Measurements from ENCODE around the gene COL4A1.

The COL4A1 gene

GRCh38 chr13:110242615-110243014, 64.3 kb downstream of the COL4A1 start:
- TF ChIP-seq CTCF (IDR thresholded peaks at IDR 0.05; ENCODE audit: low read depth, low read length) = no peak
- no peak overlapping the region for H3K4me3 ChIP-seq (replicated peaks in 1 of 2; ENCODE audit: low read depth in 2 of 2, low read length in 2 of 2)

GRCh38 chr13:110240943-110241342, 66.0 kb downstream of the COL4A1 start:
- H3K4me3 ChIP-seq (replicated peaks in 1 of 2; ENCODE audit: low read depth in 2 of 2, low read length in 2 of 2) = no peak overlapping the region
- DNase-seq (ENCODE audit: low read depth in 2 of 2) = no peak

More at GRCh38 chr13:110242615-110243014, 64.3 kb downstream of the COL4A1 start:
- no peak for DNase-seq (ENCODE audit: low read depth in 2 of 2)

GRCh38 chr13:110240352-110240751, 66.6 kb downstream of the COL4A1 start:
- H3K4me3 ChIP-seq (replicated peaks in 1 of 2; ENCODE audit: low read depth in 2 of 2, low read length in 2 of 2) = no peak overlapping the region
- no peak for TF ChIP-seq CTCF (IDR thresholded peaks at IDR 0.05; ENCODE audit: low read depth, low read length)
- no peak for DNase-seq (ENCODE audit: low read depth in 2 of 2)

More at GRCh38 chr13:110240943-110241342, 66.0 kb downstream of the COL4A1 start:
- no peak for TF ChIP-seq CTCF (IDR thresholded peaks at IDR 0.05; ENCODE audit: low read depth, low read length)

GRCh38 chr13:110239280-110240125, 67.5 kb downstream of the COL4A1 start:
- DNase-seq (ENCODE audit: low read depth in 2 of 2) = peak in 1 of 2 donors; percentile 44
- H3K4me3 ChIP-seq (replicated peaks in 1 of 2; ENCODE audit: low read depth in 2 of 2, low read length in 2 of 2) = no peak overlapping the region
- TF ChIP-seq CTCF (IDR thresholded peaks at IDR 0.05; ENCODE audit: low read depth, low read length) = peak; percentile 5

DNA sequence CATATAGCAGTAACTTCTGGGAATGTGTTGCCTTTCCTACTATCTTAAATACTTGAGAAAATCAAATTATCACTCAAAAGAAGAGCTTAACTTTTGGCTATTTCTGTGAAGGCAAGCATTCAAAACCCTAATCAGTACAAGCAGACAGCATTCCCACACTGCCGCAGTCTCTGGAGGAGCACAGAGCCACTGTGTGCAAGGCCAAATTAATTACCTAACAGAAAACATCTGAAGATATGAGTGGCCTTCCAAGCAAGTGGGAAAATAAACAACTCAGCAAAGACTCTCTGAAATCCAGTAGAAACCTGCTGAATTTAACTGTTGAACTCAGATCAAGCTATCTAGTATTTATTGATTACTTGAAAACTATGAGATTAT, 68.2 kb downstream of the COL4A1 start:
- peak in 1 of 2 donors; percentile 62 for DNase-seq (ENCODE audit: low read depth in 2 of 2)
- no peak overlapping the region for H3K4me3 ChIP-seq (replicated peaks in 1 of 2; ENCODE audit: low read depth in 2 of 2, low read length in 2 of 2)
- TF ChIP-seq CTCF (IDR thresholded peaks at IDR 0.05; ENCODE audit: low read depth, low read length) = no peak

GRCh38 chr13:110237875-110238817, 68.8 kb downstream of the COL4A1 start:
- no peak overlapping the region for H3K4me3 ChIP-seq (replicated peaks in 1 of 2; ENCODE audit: low read depth in 2 of 2, low read length in 2 of 2)
- TF ChIP-seq CTCF (IDR thresholded peaks at IDR 0.05; ENCODE audit: low read depth, low read length) = no peak
- DNase-seq (ENCODE audit: low read depth in 2 of 2) = no peak
